DND-41 (cell line): ENCODE results near the gene STARD8.

Experiments used
- ATAC-seq: fragments of 200-7000 bp; cut with Tn5 transposase; 3 replicates; pipeline ENCODE4 v1.9.1; 2021; ENCODE audit warnings: low read depth; ENCODE audit not compliant: insufficient read depth
- DNase-seq: peaks from one replicate; pipeline ENCODE4 v3.0.0-alpha.2; 2020
- H2AFZ ChIP-seq: 2 replicates; pipeline ENCODE4 v1.6.0; 2012; ENCODE audit warnings: low read depth, low read length
- H3K27ac ChIP-seq: 2 replicates; pipeline ENCODE4 v1.5.1; 2012; ENCODE audit warnings: low read length, inconsistent platforms
- H3K27me3 ChIP-seq: fragments of 200-600 bp; sonication (generic); 2 replicates; pipeline ENCODE4 v1.6.0; 2012; ENCODE audit warnings: low read length, mild to moderate bottlenecking, inconsistent platforms; ENCODE audit not compliant: insufficient read depth, poor library complexity
- H3K36me3 ChIP-seq: 2 replicates; pipeline ENCODE4 v1.5.1; 2012; ENCODE audit warnings: low read length, inconsistent platforms; ENCODE audit not compliant: insufficient read depth
- H3K4me1 ChIP-seq: 2 replicates; pipeline ENCODE4 v1.5.1; 2012; ENCODE audit warnings: mild to moderate bottlenecking, low read length; ENCODE audit not compliant: insufficient read depth
- H3K4me2 ChIP-seq: 2 replicates; pipeline ENCODE4 v1.6.0; 2012; ENCODE audit warnings: mild to moderate bottlenecking, moderate library complexity, low read length, inconsistent platforms; ENCODE audit not compliant: insufficient read depth
- H3K4me3 ChIP-seq, 2 experiments: fragments of 200-600 bp in 1 of 2; shearing (Covaris generic) in 1 of 2; 2 replicates each; pipeline ENCODE4 v1.5.1; 2012 to 2016; ENCODE audit warnings: inconsistent platforms in 2 of 2, low read length in 2 of 2, mild to moderate bottlenecking in 2 of 2, low read depth in 1 of 2, moderate library complexity in 1 of 2
- H3K79me2 ChIP-seq: 2 replicates; pipeline ENCODE4 v1.6.0; 2012; ENCODE audit warnings: low read length, inconsistent platforms; ENCODE audit not compliant: insufficient read depth
- H3K9ac ChIP-seq: 2 replicates; pipeline ENCODE4 v1.6.0; 2012; ENCODE audit warnings: low read depth, mild to moderate bottlenecking, inconsistent platforms, low read length, moderate library complexity
- H3K9me3 ChIP-seq: 2 replicates; pipeline ENCODE4 v1.5.1; 2012; ENCODE audit warnings: low read length, moderate library complexity, mild to moderate bottlenecking, inconsistent platforms; ENCODE audit not compliant: insufficient read depth, severe bottlenecking
- H4K20me1 ChIP-seq: 2 replicates; pipeline ENCODE4 v1.6.0; 2012; ENCODE audit warnings: low read length; ENCODE audit not compliant: insufficient read depth
- CTCF ChIP-seq: IDR thresholded peaks from 2 replicates; pipeline ENCODE4 v1.5.1; 2012; ENCODE audit warnings: borderline replicate concordance, low read length, moderate library complexity, mild to moderate bottlenecking; ENCODE audit not compliant: poor library complexity, severe bottlenecking; ENCODE audit errors: extremely low read depth
- EZH2 ChIP-seq: IDR thresholded peaks from 3 replicates; pipeline ENCODE4 v1.6.1; 2012; ENCODE audit warnings: borderline replicate concordance, low read depth, mild to moderate bottlenecking, moderate library complexity, low read length, inconsistent platforms; ENCODE audit not compliant: severe bottlenecking

The STARD8 gene

GRCh38 chrX:68633981-68634380 is 13.5 kb upstream of the STARD8 start:
- no peak overlapping the region for H3K9ac ChIP-seq
- no peak overlapping the region for H2AFZ ChIP-seq
- no peak overlapping the region for H3K4me2 ChIP-seq
- H3K27ac ChIP-seq: no peak overlapping the region
- H3K4me1 ChIP-seq: no peaks in the 10 kb centered on the region
- H3K9me3 ChIP-seq: no peaks in the 10 kb centered on the region
- no peak for TF ChIP-seq CTCF
- TF ChIP-seq EZH2: no peak
- no peaks in the 10 kb centered on the region for H3K27me3 ChIP-seq
- ATAC-seq: no peak
- H3K36me3 ChIP-seq: no peaks in the 10 kb centered on the region
- no peaks in the 10 kb centered on the region for H3K79me2 ChIP-seq
- H3K4me3 ChIP-seq: no peak overlapping the region
- DNase-seq: no peak
- no peaks in the 10 kb centered on the region for H4K20me1 ChIP-seq

- Histone ChIP-seq H3K9me3 (no peaks in the 10 kb centered on the region), H3K4me1 (no peaks in the 10 kb centered on the region), H3K79me2 (no peaks in the 10 kb centered on the region), H3K9ac (no peak overlapping the region), H3K4me3 (no peak overlapping the region), H2AFZ (no peak overlapping the region), H3K27me3 (no peaks in the 10 kb centered on the region), H3K4me2 (no peak overlapping the region), H3K36me3 (no peaks in the 10 kb centered on the region), H3K27ac (no peak overlapping the region), H4K20me1 (no peaks in the 10 kb centered on the region)
- DNase-seq (no peak), ATAC-seq (no peak)
- TF ChIP-seq CTCF (no peak), EZH2 (no peak)
These were observed 12.7 kb upstream of the STARD8 start for GRCh38 chrX:68634649-68635227.

- H3K9ac ChIP-seq: no peak overlapping the region
- TF ChIP-seq EZH2 (no peak), CTCF (no peak)
- no peaks in the 10 kb centered on the region for H3K27me3 ChIP-seq
- H3K79me2 ChIP-seq: no peaks in the 10 kb centered on the region
- no peak overlapping the region for H3K4me3 ChIP-seq
- no peaks in the 10 kb centered on the region for H3K4me1 ChIP-seq
- no peak overlapping the region for H3K4me2 ChIP-seq
- H4K20me1 ChIP-seq: no peaks in the 10 kb centered on the region
- DNase-seq (no peak), ATAC-seq (no peak)
- H3K36me3 ChIP-seq: no peaks in the 10 kb centered on the region
- no peaks in the 10 kb centered on the region for H3K9me3 ChIP-seq
- no peak overlapping the region for H2AFZ ChIP-seq
- no peak overlapping the region for H3K27ac ChIP-seq
These were observed 6.8 kb upstream of the STARD8 start for GRCh38 chrX:68640661-68641060.

GRCh38 chrX:68644861-68645260 is 2.6 kb upstream of the STARD8 start:
- Histone ChIP-seq H3K9ac (no peak overlapping the region), H3K27me3 (no peaks in the 10 kb centered on the region), H3K36me3 (no peaks in the 10 kb centered on the region), H3K4me1 (no peaks in the 10 kb centered on the region), H3K79me2 (no peaks in the 10 kb centered on the region), H4K20me1 (no peaks in the 10 kb centered on the region), H3K9me3 (no peaks in the 10 kb centered on the region), H2AFZ (no peak overlapping the region), H3K27ac (no peak overlapping the region), H3K4me3 (no peak overlapping the region), H3K4me2 (no peak overlapping the region)
- TF ChIP-seq CTCF (no peak), EZH2 (no peak)
- DNase-seq: no peak
- no peak for ATAC-seq
